Natural killer cell (primary cell): ENCODE results near the gene ALOXE3. TPM values are rescaled to one million over a fixed set of nuclear protein-coding genes. Genes with fewer than 3 reads are reported as not detected.
"Not testable (repeated sequence)": the region's sequence is repeated elsewhere in the genome, so short reads cannot be mapped to it uniquely, and the experiment has no call there.

Experiments used
- ATAC-seq, 3 donors: fragments of 150-1000 bp in 2 of 3; fragments of 200-7000 bp in 1 of 3; cut with Tn5 transposase; 1 replicate in 1 of 3; 2 replicates in 2 of 3; pipeline ENCODE4 v1.10.0; 2021; ENCODE audit warnings: mild to moderate bottlenecking in 2 of 3, moderate library complexity in 2 of 3
- DNase-seq, 2 donors: peaks; one replicate each; pipeline versions ENCODE4 v3.0.0 to v3.0.0-alpha.2; 2013 to 2021; ENCODE audit warnings: mixed read lengths in 1 of 2
- H3K27ac ChIP-seq: one replicate; pipeline ENCODE4 v1.5.1; 2013; ENCODE audit warnings: mild to moderate bottlenecking, low read length
- H3K27me3 ChIP-seq: one replicate; pipeline ENCODE4 v1.6.1; 2013; ENCODE audit warnings: low read length; ENCODE audit not compliant: control insufficient read depth, insufficient read depth
- H3K36me3 ChIP-seq: one replicate; pipeline ENCODE4 v1.6.1; 2013; ENCODE audit warnings: low read length; ENCODE audit not compliant: control insufficient read depth, insufficient read depth
- H3K4me1 ChIP-seq: one replicate; pipeline ENCODE4 v1.6.1; 2013; ENCODE audit warnings: low read length; ENCODE audit not compliant: control insufficient read depth, insufficient read depth
- H3K4me3 ChIP-seq: one replicate; pipeline ENCODE4 v1.5.1; 2013; ENCODE audit warnings: low read length
- H3K9me3 ChIP-seq: one replicate; pipeline ENCODE4 v1.6.1; 2013; ENCODE audit warnings: low read length; ENCODE audit not compliant: control insufficient read depth, insufficient read depth
- H3K27ac Mint-ChIP-seq, 2 donors: one replicate each; pipeline ENCODE4 v1.8.0; 2022; ENCODE audit warnings: mild to moderate bottlenecking in 2 of 2, mixed read lengths in 2 of 2, moderate library complexity in 1 of 2
- H3K27me3 Mint-ChIP-seq, 2 donors: one replicate each; pipeline ENCODE4 v1.8.0; 2022; ENCODE audit warnings: low read depth in 2 of 2, mixed read lengths in 2 of 2
- H3K36me3 Mint-ChIP-seq: one replicate; pipeline ENCODE4 v1.8.0; 2022; ENCODE audit warnings: mixed read lengths
- H3K4me1 Mint-ChIP-seq, 2 donors: one replicate each; pipeline ENCODE4 v1.8.0; 2022; ENCODE audit warnings: mixed read lengths in 2 of 2
- H3K4me3 Mint-ChIP-seq: one replicate; pipeline ENCODE4 v1.8.0; 2022; ENCODE audit warnings: mild to moderate bottlenecking, moderate library complexity, mixed read lengths
- H3K9me3 Mint-ChIP-seq, 2 donors: one replicate each; pipeline ENCODE4 v1.8.0; 2022; ENCODE audit warnings: mixed read lengths in 2 of 2
- WGBS: methylation state at CpG from one replicate; pipeline ENCODE4 v1.1.7; 2013; ENCODE audit warnings: missing lambda C conversion rate; ENCODE audit not compliant: insufficient coverage; 5-methylcytosine and 5-hydroxymethylcytosine counted together
- intact Hi-C: fragments of 100-400 bp; cut with micrococcal nuclease; formaldehyde crosslinking; loops from one replicate; pipeline ENCODE4 v1.14.2; 2022
- total RNA-seq, 4 donors: library from RNA; stranded (reverse); fragments of 120-200 nt in 1 of 4; gene quantifications; one replicate each; pipeline versions ENCODE4 v1.2.3 to v1.2.4, GENCODE V29; 2013 to 2022
- TF ChIP-seq, protein P1 (sequence below): fragments of 200-600 bp; IDR thresholded peaks from one replicate; pipeline ENCODE4 v1.8.0; 2022; ENCODE audit warnings: antibody characterized with exemption

ALOXE3 gene
- total RNA-seq, 3 donors from 2014 or later (not counting 1 experiment from before 2014, with no cell fraction given): not detected

DNA sequence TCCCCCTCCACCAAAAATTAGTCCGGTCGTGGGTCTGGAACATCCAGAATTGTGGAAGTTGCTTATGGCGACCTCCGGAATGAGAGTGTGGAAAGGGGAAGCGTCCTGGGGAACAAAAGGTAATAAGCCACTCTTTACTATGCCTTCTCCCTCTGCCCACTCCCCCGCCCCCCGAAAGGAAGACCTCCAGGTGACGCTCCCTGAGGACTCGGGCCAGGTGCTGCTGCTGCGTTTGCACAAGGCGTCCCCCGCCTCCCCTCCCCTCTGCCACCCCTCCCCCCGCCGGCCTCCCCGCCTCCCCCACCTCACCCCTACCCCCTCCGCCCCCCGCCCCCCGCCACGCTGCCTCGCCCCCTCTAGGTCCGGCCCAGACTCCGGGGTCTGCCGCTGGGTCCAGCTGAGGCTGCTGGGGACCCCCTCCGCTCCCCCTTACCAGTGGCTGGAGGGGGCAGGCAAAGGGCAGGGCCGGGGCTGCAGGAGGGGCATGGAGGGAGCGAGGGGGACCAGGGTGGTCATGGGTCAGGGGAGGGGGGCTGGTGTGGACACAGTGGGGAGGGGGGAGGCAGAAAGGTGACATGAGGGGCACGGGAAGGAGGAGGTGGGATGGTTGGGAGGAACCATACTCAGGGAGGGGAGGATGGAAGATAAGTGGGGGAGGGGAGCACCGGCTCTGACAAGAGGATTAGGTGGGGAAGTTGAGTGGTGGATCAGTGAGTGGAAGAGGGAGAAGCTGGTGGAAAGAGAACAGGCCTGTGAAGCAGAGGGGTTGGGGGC lies 54.4 kb downstream of the ALOXE3 start:
- Histone ChIP-seq H3K4me3 (no peak overlapping the region), H3K27ac (no peak overlapping the region), H3K27me3 (peaks cover 19% of the 10 kb centered on the region), H3K9me3 (no peaks in the 10 kb centered on the region), H3K4me1 (peaks cover 6% of the 10 kb centered on the region), H3K36me3 (no peaks in the 10 kb centered on the region)
- intact Hi-C loops: loop anchor here (5.0 kb wide), 1 partner anchor 238 kb away; no protein-coding TSS in a partner anchor
- DNase-seq (no peak), ATAC-seq (no peak)
- Mint-ChIP-seq H3K4me3 (no peak overlapping the region), H3K27me3 (peaks cover 29 to 46% of the 10 kb centered on the region in 2 donors), H3K9me3 (no peaks in the 10 kb centered on the region), H3K4me1 (no peaks in the 10 kb centered on the region), H3K36me3 (no peaks in the 10 kb centered on the region), H3K27ac (no peak overlapping the region)
- 21% methylated on average over 8 of the region's 28 CpGs for WGBS
- TF ChIP-seq, protein P1, sequence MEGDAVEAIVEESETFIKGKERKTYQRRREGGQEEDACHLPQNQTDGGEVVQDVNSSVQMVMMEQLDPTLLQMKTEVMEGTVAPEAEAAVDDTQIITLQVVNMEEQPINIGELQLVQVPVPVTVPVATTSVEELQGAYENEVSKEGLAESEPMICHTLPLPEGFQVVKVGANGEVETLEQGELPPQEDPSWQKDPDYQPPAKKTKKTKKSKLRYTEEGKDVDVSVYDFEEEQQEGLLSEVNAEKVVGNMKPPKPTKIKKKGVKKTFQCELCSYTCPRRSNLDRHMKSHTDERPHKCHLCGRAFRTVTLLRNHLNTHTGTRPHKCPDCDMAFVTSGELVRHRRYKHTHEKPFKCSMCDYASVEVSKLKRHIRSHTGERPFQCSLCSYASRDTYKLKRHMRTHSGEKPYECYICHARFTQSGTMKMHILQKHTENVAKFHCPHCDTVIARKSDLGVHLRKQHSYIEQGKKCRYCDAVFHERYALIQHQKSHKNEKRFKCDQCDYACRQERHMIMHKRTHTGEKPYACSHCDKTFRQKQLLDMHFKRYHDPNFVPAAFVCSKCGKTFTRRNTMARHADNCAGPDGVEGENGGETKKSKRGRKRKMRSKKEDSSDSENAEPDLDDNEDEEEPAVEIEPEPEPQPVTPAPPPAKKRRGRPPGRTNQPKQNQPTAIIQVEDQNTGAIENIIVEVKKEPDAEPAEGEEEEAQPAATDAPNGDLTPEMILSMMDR: no peak

DNA sequence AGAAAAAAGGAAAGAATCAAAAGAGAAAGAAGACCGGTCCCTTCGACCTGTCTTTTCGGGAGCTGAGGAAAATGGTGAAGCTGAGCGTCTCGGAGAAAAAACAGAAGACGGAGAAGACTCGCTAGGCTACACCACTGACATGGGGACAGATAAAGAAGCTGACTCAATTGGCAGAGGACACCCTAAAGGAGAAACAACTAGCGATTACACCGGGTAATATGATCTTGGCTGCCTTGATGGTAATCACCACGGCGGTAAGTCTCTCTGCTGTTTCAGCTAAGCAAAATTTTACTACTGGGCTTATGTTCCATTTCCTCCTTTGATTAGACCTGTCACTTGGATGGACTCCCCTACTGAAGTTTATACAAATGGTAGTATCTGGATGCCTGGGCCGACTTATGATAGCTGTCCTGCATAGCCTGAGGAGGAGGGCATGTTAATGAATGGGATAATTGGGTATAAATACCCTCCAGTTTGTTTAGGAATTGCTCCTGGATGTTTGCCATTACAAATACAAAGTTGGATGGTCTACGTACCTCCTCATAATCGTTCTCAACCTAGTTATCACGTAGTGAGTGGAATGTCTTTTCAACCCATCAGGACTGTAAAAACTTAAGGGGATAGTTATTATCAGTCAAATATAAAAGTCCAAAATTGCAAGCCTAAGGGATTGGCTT lies 55.4 kb downstream of the ALOXE3 start:
- 68% methylated on average over 15 of the region's 15 CpGs for WGBS

DNA sequence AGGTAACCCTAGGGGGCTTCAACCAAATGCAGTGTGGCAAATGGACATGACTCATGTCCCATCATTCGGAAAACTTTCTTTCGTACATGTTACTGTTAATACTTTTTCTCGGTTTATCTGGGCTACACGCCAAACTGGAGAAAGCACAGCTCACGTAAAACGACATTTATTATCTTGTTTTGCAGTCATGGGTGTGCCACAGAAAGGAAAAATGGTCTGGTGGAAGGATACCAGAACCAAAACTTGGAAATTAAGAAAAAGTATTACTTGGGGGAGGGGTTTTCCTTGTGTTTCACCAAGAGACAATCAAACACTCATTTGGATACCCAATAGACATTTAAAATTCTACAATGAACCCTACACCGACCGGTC lies 55.9 kb downstream of the ALOXE3 start:
- Histone ChIP-seq H3K4me1 (peaks cover 7% of the 10 kb centered on the region), H3K36me3 (no peaks in the 10 kb centered on the region), H3K9me3 (no peaks in the 10 kb centered on the region), H3K27ac (no peak overlapping the region), H3K27me3 (peaks cover 19% of the 10 kb centered on the region), H3K4me3 (no peak overlapping the region)
- H3K9me3 Mint-ChIP-seq: no peaks in the 10 kb centered on the region
- H3K27ac Mint-ChIP-seq: no peak overlapping the region
- H3K4me1 Mint-ChIP-seq: peaks cover 1 to 6% of the 10 kb centered on the region in 2 donors
- WGBS: 77% methylated on average over 8 of the region's 8 CpGs
- ATAC-seq (no peak), DNase-seq (no peak)
- TF ChIP-seq, protein P1: no peak
- intact Hi-C loops: loop anchor here (5.0 kb wide), 1 partner anchor 240 kb away; no protein-coding TSS in a partner anchor
- H3K4me3 Mint-ChIP-seq: no peak overlapping the region
- no peaks in the 10 kb centered on the region for H3K36me3 Mint-ChIP-seq
- peaks cover 32 to 51% of the 10 kb centered on the region in 2 donors for H3K27me3 Mint-ChIP-seq

More for the DNA sequence above, 55.4 kb downstream of the ALOXE3 start:
- Mint-ChIP-seq H3K4me1 (peaks cover 0 to under 1% of the 10 kb centered on the region in 2 donors), H3K36me3 (no peaks in the 10 kb centered on the region), H3K9me3 (no peaks in the 10 kb centered on the region), H3K27me3 (peaks cover 32 to 51% of the 10 kb centered on the region in 2 donors), H3K27ac (no peak overlapping the region), H3K4me3 (no peak overlapping the region)
- H3K27ac ChIP-seq: no peak overlapping the region
- peaks cover 6% of the 10 kb centered on the region for H3K4me1 ChIP-seq
- peaks cover 19% of the 10 kb centered on the region for H3K27me3 ChIP-seq
- H3K9me3 ChIP-seq: no peaks in the 10 kb centered on the region
- ATAC-seq: no peak
- intact Hi-C loops: loop anchor here (5.0 kb wide), 1 partner anchor 239 kb away; no protein-coding TSS in a partner anchor
- DNase-seq: no peak
- TF ChIP-seq, protein P1: no peak
- no peak overlapping the region for H3K4me3 ChIP-seq
- no peaks in the 10 kb centered on the region for H3K36me3 ChIP-seq

DNA sequence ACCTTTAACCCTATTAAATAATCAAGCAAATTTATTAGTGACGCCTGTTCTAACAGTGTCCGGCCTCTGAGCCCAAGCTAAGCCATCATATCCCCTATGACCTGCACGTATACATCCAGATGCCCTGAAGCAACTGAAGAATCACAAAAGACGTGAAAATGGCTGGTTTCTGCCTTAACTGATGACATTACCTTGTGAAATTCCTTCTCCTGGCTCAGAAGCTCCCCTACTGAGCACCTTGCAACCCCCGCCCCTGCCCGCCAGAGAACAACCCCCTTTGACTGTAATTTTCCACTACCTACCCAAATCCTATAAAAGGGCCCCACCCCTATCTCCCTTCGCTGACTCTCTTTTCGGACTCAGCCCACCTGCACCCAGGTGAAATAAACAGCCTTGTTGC lies 56.5 kb downstream of the ALOXE3 start:
- not testable (repeated sequence) for H3K9me3 ChIP-seq, H3K27ac Mint-ChIP-seq, H3K9me3 Mint-ChIP-seq, H3K36me3 Mint-ChIP-seq, H3K4me3 Mint-ChIP-seq, H3K4me3 ChIP-seq, ATAC-seq, H3K27ac ChIP-seq, DNase-seq, H3K36me3 ChIP-seq
- Histone ChIP-seq H3K27me3 (peaks cover 19% of the 10 kb centered on the region), H3K4me1 (peaks cover 11% of the 10 kb centered on the region)
- intact Hi-C loops: loop anchor here (2.0 to 5.0 kb wide), 2 partner anchors 49 to 240 kb away; no protein-coding TSS in a partner anchor
- H3K4me1 Mint-ChIP-seq: peaks cover 6 to 12% of the 10 kb centered on the region in 2 donors
- peaks cover 32 to 51% of the 10 kb centered on the region in 2 donors for H3K27me3 Mint-ChIP-seq
- 89% methylated on average over 8 of the region's 8 CpGs for WGBS
